ENCODE data around the gene APOA4. TPM values are rescaled to one million over a fixed set of nuclear protein-coding genes. Genes with fewer than 3 reads are reported as not detected.

Gene APOA4
- total and polyA plus RNA-seq, 2 of the 13 experiments (the other 11 are each of a cell fraction or from before 2014, with no cell fraction given): 3.8 to 7.2 TPM

DNA sequence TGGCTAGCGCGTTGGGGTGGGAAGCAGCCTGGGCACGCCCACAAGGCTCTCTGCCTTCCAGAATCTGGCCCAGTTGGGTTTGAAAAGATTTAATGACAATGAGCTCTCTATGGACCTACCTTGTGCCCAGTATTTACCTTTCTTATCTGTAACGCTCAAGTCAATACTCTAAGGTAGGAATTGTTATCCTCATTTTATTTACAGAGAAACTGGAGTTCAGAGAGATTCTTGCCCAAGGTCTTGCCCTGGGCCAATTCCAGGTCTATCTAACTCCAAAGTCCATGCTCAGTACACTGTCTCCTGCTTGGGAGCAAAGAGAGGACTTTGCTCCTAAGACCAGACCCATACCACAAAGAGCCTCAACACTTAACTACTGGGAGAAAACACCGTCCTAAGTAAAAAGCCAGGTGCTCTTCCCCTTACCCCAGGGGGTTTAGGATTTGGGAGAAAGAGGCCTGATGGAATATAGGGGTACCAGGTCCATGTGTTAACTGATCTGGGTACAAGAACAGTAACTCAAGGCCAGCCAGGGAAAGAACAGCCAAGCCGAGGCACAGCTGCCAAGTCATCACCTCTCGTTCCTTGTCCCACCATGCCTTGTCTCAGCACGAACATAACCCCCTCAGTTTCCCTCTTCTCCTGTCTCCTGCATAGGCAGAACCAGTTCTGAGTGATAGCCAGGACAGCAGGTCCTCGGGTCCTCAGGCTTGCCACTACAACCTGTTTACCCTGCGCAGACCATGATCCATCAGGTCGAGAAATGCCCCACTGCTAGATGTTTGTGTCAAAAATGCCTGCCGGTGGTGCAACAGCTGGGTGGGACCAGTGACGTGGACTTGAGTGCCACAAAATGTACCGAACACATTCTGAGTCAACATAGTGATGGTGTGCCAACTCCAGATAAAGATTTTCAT lies 14.6 kb downstream of the APOA4 start (continued):
- TF ChIP-seq RCOR2 (CRISPR knock-in tag; IDR thresholded peaks at IDR 0.05) (peak; percentile 98), EED (CRISPR knock-in tag; IDR thresholded peaks at IDR 0.05) (no peak), KAT8 (CRISPR knock-in tag; IDR thresholded peaks at IDR 0.05) (peak; percentile 85), STAG1 (CRISPR knock-in tag; IDR thresholded peaks at IDR 0.05) (peak; percentile 25), NFYC (CRISPR knock-in tag; IDR thresholded peaks at IDR 0.05) (0 out of 2 replicates have a peak, but pooled peaks have one; percentile 8), KLF12 (CRISPR knock-in tag; IDR thresholded peaks at IDR 0.05; ENCODE audit: borderline replicate concordance) (0 out of 2 replicates have a peak, but pooled peaks have one; percentile 56), ZBTB7A (CRISPR knock-in tag; IDR thresholded peaks at IDR 0.05) (no peak), ZSCAN25 (CRISPR knock-in tag; IDR thresholded peaks at IDR 0.05) (peak; percentile 77; the same call in 1 of the 2 replicates), TSC22D2 (CRISPR knock-in tag; IDR thresholded peaks at IDR 0.05; ENCODE audit: borderline replicate concordance) (no peak), ZNF546 (CRISPR knock-in tag; conservative IDR thresholded peaks at IDR 0.05) (no peak), ZNF549 (CRISPR knock-in tag; IDR thresholded peaks at IDR 0.05) (no peak), HDAC2 (CRISPR knock-in tag; IDR thresholded peaks at IDR 0.05) (peak; percentile 96), KAT7 (CRISPR knock-in tag; IDR thresholded peaks at IDR 0.05; ENCODE audit: borderline replicate concordance) (no peak), SAFB2 (CRISPR knock-in tag; IDR thresholded peaks at IDR 0.05; ENCODE audit: borderline replicate concordance, low read depth) (no peak), NRL (CRISPR knock-in tag; IDR thresholded peaks at IDR 0.05; ENCODE audit: borderline replicate concordance) (no peak), SRY (CRISPR knock-in tag; IDR thresholded peaks at IDR 0.05) (0 out of 2 replicates have a peak, but pooled peaks have one; percentile 35), RFX1 (IDR thresholded peaks at IDR 0.05) (no peak), ZNF20 (CRISPR knock-in tag; IDR thresholded peaks at IDR 0.05) (no peak), KAT2B (IDR thresholded peaks at IDR 0.05; ENCODE audit: borderline replicate concordance, low read depth, low read length) (no peak), ZSCAN30 (CRISPR knock-in tag; IDR thresholded peaks at IDR 0.05) (no peak), MLLT10 (CRISPR knock-in tag; IDR thresholded peaks at IDR 0.05) (no peak), KDM6A (CRISPR knock-in tag; IDR thresholded peaks at IDR 0.05; ENCODE audit: low read depth) (peak; percentile 97), HOXA9 (CRISPR knock-in tag; IDR thresholded peaks at IDR 0.05; ENCODE audit: borderline replicate concordance) (no peak), NPAS2 (CRISPR knock-in tag; IDR thresholded peaks at IDR 0.05; ENCODE audit: borderline replicate concordance) (no peak), ZMAT3 (CRISPR knock-in tag; conservative IDR thresholded peaks at IDR 0.05) (peak; percentile 33; the same call in 1 of the 2 replicates), ZNF317 (CRISPR knock-in tag; IDR thresholded peaks at IDR 0.05) (peak; percentile 76), SRF (IDR thresholded peaks at IDR 0.05; ENCODE audit: low read depth, low read length) (no peak), SMC3 (IDR thresholded peaks at IDR 0.05; ENCODE audit: low read length) (peak; percentile 40), NKX3-1 (CRISPR knock-in tag; IDR thresholded peaks at IDR 0.05) (0 out of 2 replicates have a peak, but pooled peaks have one; percentile 83), YEATS2 (CRISPR knock-in tag; IDR thresholded peaks at IDR 0.05; ENCODE audit: borderline replicate concordance) (0 out of 2 replicates have a peak, but pooled peaks have one; percentile 12), ZKSCAN8 (CRISPR knock-in tag; IDR thresholded peaks at IDR 0.05; ENCODE audit: borderline replicate concordance) (peak; percentile 70), ZNF773 (CRISPR knock-in tag; IDR thresholded peaks at IDR 0.05; ENCODE audit: borderline replicate concordance) (no peak), REL (CRISPR knock-in tag; conservative IDR thresholded peaks at IDR 0.05) (no peak)

Data from HepG2 (cell line).